Retinal pigment epithelial cell (primary cell): Measurements from ENCODE around the gene ENG.

ENCODE experiments used
- DNase-seq: peaks from one replicate; pipeline ENCODE4 v3.0.0-alpha.2; 2010; ENCODE audit warnings: low read depth
- H3K4me3 ChIP-seq: 2 replicates; pipeline ENCODE4 v1.5.1; 2011; ENCODE audit warnings: mild to moderate bottlenecking, low read length, control low read depth, moderate library complexity
- TF ChIP-seq, protein P1 (sequence below): conservative IDR thresholded peaks from 2 replicates; pipeline ENCODE4 v1.5.1; 2011; ENCODE audit warnings: low read depth, low read length, control low read depth, inconsistent platforms

Gene ENG

DNA sequence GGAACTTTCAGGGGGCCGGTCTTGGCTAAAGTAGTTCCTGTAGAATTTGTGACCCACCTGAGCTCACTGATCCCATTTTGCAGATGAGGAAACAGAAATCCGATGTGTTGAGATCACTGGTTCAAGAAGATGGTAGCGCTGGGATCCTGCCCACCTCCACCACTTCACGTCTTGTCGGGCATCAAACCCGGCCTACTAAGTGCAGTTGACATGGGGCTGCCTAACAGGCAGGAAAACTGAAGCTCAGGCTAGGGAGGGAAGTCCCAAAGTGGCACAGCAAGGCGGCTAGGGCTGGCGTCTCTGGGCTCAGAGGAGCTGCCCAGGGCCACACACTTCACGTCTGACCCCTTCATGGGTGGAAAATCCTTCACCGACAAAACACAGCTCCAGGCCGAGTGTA is 502 bp upstream of the ENG start:
- no peak for DNase-seq
- H3K4me3 ChIP-seq = no peak overlapping the region
- TF ChIP-seq, protein P1, sequence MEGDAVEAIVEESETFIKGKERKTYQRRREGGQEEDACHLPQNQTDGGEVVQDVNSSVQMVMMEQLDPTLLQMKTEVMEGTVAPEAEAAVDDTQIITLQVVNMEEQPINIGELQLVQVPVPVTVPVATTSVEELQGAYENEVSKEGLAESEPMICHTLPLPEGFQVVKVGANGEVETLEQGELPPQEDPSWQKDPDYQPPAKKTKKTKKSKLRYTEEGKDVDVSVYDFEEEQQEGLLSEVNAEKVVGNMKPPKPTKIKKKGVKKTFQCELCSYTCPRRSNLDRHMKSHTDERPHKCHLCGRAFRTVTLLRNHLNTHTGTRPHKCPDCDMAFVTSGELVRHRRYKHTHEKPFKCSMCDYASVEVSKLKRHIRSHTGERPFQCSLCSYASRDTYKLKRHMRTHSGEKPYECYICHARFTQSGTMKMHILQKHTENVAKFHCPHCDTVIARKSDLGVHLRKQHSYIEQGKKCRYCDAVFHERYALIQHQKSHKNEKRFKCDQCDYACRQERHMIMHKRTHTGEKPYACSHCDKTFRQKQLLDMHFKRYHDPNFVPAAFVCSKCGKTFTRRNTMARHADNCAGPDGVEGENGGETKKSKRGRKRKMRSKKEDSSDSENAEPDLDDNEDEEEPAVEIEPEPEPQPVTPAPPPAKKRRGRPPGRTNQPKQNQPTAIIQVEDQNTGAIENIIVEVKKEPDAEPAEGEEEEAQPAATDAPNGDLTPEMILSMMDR = no peak

DNA sequence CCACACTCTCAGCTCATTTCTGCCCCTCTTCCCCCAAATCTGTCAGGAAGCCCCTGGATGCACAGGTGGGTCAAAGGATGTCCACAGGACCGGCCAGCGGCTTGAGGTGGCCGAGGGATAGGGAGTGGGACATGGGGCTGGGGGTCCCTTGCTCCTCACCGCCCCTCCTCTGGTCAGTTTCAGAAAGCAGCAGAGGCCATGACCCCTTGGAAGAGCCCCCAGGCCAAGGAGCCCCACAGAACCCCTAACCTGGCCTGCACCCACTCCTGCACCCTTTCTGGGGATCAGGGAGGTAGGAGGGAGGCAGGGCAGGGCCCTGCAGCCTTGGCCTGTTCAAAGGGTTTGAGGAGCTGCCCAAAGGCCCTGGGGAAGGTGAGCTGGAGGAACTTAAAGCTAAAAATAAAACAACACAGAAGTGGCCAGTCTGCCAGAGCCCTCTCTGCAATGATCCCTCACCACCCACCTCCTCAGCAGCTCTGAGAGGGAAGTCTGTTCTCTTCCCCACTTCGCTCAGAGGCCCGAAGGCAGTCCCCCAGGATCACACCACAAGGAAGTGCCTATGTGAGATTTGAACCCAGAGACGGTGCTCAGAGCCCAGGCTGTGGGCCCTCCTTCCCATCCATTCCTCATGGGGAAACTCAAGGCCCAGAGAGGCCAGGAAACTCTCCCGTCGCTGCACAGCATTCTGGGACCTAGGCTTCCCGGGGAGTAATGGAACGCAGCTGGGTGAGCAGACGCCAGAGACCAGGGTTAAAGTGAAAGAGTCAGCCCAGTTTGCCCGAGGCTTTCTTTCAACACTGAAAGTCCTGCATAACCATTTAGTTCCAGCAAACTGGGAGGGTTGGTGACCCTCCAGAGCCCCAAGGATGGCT is 910 bp downstream of the ENG start:
- no peak for DNase-seq
- TF ChIP-seq, protein P1 = no peak

DNA sequence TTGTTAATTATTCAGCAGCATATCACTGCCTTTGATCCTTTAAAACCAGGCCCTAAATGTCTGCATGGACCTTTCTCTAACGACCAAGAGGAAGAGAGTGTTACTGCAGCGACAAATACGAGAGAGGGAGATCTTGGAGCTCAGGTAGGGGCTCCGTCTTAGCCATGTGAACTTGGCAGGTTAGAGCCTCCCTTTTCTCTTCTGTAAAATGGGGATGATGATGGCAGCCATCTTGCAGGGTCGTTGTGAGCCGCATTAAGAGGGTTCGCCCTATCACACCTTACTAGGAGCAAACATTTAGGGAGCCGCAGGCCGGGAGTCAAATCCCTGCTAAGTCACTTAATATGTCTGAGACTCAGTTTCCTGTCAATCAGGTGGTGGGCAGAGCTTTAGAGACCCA is 1.6 kb downstream of the ENG start:
- no peak overlapping the region for H3K4me3 ChIP-seq
- TF ChIP-seq, protein P1 = no peak

More for the DNA sequence above, 910 bp downstream of the ENG start:
- peak overlapping the region; percentile 17 for H3K4me3 ChIP-seq

DNA sequence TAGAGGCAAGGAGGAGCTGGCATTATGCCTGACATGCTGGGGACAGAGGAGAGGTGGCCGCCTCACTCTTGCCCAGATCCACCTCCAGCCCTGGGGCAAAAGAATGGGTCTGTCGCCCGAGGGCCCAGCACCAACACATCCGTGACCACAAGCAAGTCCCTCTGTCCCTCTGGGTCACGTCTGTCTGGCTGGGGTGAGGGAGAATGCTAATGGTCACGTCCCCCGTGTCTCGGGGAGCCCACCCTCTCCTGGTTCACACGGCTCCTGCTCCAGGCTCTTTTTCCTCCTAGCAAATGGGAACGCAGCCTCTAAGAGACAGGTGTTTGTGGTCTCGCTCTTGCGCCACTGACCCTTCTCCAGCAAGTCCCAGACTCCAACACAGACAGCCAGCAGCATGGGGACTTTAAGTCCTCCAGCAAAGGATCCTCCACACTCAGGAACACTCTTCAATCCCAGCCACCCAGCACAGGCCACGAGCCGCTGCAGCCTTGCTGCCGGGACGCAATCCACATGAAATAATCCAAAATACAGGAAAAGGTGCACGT is 4.1 kb downstream of the ENG start:
- TF ChIP-seq, protein P1 = no peak
- no peak for DNase-seq
- no peak overlapping the region for H3K4me3 ChIP-seq

More for the DNA sequence above, 1.6 kb downstream of the ENG start:
- DNase-seq = no peak

DNA sequence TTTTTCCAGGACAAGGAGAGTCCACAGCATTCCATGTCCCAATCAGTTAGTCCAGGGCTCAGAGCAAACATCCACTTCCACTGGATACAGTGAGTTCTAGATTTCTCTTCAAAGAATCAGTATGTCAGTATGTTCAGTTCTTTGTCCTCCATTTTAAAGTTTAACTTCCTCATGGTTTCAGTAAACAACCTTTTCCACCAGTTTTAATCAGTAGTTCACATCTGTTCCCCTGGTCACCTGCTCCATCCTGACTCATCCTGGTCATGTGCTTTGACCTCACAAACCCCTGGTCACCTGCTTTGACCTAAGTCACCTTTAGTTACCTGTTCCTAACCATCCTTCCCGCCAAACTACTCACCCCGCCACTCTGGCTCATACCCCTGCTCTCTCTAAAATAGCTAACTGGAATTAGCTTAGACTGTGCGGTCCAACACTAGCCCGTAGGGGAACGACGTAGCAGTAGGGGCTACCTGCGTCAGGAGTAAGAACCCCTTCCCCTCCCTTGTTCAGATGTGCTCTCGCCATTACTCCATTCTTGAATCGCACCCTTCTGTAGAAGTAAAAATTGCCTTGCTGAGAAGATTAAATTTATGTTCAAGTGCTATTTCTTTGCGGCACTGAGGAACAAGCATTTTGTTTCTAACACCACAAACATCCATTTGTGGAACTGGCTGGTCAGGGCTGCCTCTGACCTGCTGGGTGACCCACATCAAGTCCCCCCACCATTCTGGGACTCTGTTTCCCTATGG is 5.5 kb downstream of the ENG start:
- TF ChIP-seq, protein P1 = no peak
- H3K4me3 ChIP-seq = no peak overlapping the region
- no peak for DNase-seq

DNA sequence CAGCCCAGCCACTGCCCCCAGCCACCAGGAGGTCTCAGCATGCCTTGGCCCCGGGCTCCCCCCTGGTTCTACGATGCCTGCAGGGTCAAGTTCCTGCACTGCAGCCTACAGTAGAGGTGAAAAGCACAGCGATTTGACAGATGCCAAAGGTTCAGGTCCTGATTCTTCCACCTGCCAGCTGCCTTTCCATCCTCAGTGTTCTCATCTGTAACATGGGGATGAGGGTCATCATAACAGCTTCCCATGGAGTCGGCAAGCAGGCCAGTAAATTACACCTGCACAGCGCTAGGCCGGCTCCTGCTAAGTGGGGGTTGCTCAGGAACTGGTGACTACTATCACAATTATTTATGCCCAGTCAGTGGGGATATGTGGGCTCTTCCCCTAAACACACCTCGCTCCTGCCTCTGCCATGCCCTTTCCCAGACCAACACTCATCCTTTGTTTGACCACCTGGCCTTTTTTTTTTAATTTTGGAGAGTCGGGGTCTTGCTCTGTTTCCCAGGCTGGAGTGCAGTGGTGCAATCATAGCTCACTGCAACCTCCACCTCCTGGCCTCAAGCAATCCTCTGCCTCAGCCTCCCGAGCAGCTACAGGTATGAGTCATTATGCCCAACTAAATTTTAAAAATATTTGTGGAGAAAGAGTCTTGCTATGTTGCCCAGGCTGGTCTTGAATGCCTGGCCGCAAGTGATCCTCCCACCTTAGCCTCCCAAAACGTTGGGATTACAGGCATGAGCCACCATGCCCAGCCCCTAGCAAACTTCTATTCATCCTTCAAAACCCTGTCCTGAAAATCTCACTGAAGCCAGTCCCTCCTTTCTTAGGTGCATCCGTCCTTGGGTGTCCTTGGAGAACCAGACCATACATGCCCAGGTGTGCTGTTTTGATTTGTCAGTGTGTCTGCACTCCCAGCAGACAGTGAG is 6.4 kb downstream of the ENG start:
- no peak for DNase-seq
- TF ChIP-seq, protein P1 = no peak
- no peak overlapping the region for H3K4me3 ChIP-seq
